Activated T-cell treated with anti-CD3 and anti-CD28 coated beads for 4 hours (primary cell): ENCODE data around the gene GSK3A.
A peak's percentile ranks its signal among the peaks of the same experiment; 100 is the strongest.

Experiments used
- DNase-seq: peaks from one replicate; pipeline ENCODE4 v3.0.0-alpha.2; 2020

Gene GSK3A

GRCh38 chr19:42247640-42248199 is 5.3 kb upstream of the GSK3A start:
- DNase-seq: no peak

- no peak for DNase-seq
These were observed 4.7 kb upstream of the GSK3A start for GRCh38 chr19:42246922-42247639.

GRCh38 chr19:42246143-42246921 is 3.9 kb upstream of the GSK3A start:
- DNase-seq: no peak

- DNase-seq: no peak
These were observed 2.8 kb upstream of the GSK3A start for GRCh38 chr19:42245231-42245630.

DNA sequence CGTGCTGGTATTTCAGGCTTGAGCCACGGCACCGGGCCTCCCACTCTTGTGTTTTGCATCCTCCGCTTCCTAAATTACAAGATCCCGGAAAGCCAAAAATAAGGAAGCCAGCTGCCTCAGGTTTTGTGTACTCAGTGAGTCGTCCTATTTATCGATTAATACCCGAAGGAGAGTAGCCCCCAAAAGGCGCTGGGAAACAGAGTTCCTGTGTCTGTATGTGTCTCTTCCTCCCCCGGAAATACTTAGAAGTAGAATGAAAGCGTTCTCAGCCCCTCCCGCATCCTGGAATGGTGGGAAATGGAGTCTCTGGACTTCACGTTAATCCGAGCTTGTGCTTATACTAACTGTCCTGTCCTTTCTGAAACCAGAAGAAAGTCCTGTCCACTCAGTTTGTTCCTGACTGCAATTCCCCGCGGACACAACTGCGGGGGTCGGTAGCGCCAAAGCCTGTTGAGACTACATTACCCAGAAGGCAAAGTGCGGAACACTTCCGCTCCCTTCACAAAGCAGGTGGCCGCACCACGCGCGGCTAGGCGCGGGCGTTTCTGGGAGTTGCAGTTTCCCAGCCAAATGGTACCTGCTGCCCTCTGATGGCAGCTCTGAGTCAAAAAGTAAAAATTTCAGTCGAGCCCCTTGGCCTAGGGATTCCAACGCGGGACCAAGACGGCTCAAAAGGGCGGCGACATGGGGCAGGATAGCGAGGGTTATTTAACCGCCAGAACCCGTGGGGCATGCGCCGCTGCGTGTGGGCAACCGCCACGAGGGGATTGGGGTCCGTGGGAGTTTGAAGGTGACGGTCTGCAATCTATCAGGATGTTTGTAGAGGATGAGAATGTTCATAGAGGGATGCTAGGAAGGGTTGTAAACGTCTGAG is 2.2 kb upstream of the GSK3A start:
- peak; percentile 87 for DNase-seq

DNA sequence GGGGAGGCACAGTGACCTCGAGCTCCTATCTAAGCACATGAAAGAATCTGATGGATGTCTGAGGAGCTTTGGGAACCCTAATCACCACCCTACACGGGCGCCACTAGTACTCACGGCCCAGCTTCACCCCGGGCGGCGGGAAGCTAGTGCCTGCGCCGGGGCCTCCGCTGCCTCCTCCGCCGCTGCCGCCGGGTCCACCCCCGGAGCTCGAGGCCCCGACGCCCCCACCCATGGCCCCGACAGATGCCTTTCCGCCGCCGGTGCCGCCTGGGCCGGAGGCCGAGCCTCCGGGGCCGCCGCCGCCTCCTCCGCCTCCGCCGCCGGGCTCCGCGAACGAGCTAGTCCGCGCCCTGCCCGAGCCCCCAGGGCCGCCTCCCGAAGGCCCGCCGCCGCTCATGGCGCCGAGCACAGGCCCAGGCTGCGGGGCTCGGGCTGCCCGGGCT is 312 bp downstream of the GSK3A start:
- no peak for DNase-seq

DNA sequence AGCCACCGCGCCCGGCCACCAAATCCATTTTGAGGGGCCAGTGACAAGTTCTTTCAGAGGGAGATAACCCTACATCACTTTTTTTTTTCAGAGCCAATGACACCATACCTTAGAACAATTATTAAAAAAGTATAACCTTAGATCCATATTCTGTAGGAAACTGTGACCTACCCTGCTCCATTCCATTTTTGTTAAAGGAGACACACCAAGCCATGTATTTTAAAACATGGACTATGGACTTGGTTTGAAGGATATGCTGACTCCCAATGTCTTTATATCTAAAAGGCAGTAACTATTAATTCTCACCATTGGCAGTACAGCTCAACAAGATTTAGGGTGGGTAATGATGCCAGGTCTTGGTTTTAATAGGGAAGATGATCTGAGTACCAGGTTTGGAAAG is 1.1 kb downstream of the GSK3A start:
- DNase-seq: no peak

GRCh38 chr19:42239544-42240220 is 2.7 kb downstream of the GSK3A start:
- DNase-seq: no peak

- no peak for DNase-seq
These were observed 7.2 kb downstream of the GSK3A start for GRCh38 chr19:42235181-42235580.

DNA sequence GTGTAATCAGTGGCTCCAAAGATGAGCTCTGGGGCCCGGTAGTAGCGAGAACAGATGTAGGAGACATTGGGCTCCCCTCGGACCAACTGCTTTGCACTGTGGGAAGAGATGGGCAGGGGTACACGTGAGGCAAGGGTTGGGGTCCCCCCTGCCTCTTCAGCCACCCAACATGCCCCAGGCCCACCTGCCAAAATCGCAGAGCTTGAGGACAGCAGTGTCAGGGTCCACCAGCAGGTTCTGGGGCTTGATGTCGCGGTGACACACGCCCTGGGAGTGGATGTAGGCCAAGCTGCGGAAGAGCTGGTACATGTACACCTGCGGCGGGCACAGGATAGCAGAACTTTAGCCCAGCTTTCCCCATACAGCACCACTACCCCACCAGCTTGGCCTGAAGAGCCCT is 8.0 kb downstream of the GSK3A start:
- DNase-seq: no peak

- DNase-seq: no peak
These were observed 8.6 kb downstream of the GSK3A start for GRCh38 chr19:42233678-42234292.

DNA sequence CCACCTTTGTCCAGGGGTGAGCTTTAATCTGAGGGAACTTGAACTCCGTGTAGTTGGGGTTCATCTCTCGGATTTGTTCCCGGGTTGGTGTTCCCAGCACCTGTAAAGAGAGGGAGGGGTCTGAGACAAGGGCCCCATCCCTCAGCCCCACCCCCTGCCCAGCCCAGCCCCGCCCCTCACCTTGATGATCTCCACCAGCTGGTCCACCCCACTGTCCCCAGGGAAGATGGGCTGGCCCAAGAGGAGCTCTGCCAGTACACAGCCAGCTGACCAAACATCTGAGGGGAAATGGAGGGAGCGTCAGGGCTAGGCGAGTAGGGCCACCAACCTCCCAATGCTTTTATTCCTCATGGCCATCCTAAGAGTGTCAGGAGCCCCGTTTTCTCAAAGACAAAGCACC is 9.3 kb downstream of the GSK3A start:
- DNase-seq: no peak

DNA sequence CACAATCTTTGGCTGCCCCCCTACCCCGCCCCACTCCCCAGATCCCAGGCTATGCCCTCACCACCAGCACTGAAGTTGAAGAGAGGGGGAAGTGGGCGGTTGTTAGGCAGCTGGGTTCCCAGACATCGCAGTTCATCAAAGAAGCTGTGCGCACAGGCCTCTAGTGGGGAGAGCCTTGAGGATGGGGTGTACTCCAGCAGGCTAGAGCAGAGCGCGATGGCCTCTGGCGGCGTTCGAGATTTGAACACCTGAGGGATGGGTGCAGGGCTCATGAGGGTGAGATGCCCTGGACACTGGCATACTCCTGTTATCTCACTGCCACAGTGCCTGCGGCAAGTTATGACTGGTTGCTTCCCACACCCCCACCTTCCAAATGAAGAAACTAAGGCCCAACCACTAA is 10.0 kb downstream of the GSK3A start:
- DNase-seq: no peak

DNA sequence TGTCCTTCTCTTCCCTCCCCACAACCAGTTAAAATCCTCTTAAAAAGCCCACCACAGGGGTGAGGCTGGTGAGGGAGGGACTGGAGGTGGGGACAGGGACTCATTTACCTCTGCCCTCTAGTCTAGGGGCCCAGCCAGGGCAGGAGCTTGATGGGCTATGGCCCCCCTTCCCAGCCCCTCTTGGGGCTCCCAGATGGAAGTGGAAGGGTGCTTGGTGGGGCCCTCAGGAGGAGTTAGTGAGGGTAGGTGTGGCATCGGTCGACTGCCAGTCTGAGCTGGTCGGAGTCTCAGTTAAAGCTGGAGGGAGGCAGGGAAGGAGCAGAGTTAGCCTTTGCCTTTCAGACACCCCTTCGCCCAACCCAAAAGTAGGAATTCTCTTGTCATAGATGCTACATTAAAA is 11.8 kb downstream of the GSK3A start:
- DNase-seq: no peak

- no peak for DNase-seq
These were observed 12.5 kb downstream of the GSK3A start for GRCh38 chr19:42229855-42230351.

DNA sequence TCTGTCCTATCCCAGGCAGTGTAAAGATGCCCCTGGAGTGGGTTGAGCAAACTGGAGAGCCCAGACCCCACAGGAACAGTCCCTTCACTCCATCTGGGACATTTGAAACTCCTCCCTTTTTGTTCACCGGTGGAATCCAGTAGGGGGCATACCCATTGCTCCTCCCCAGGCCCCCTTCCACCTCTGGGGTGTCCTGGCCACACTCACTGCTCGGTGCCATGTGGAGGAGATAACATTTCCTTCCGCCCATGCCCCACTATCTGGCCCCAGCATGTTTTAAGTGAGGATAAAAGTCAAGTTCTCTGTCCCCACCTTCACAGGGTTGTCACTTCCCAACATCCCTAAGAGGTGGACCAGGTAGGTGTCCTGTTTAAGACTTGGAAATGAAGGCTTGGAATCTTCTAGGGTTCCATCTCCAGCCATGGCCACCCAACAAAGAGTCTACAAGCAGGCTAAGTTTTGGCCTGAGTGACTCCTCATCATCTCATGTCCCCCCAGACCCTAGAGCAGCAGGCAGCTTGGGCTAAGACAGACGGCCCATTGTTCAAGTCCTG is 13.0 kb downstream of the GSK3A start:
- no peak for DNase-seq

- DNase-seq: no peak
These were observed 13.8 kb downstream of the GSK3A start for GRCh38 chr19:42228641-42229040.

DNA sequence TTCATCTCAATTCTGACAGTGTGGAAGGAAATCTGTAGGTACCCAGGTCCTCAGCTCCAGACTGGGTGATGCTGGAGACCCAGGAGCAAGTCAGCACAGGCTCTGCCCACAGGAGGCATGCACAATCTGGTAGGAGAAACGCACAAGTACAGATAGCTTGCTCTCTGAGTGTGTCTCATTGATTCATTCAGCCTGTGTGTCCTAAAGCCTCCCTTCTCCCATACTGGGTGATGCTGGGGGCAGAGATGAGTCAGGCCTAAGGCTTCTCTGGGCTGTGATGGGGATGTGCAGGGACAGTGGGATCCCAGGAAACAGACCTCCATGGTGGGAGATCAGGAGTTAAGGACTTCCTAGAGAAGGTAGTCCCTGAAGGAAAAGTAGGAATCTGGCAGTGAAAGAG is 15.5 kb downstream of the GSK3A start:
- no peak for DNase-seq

DNA sequence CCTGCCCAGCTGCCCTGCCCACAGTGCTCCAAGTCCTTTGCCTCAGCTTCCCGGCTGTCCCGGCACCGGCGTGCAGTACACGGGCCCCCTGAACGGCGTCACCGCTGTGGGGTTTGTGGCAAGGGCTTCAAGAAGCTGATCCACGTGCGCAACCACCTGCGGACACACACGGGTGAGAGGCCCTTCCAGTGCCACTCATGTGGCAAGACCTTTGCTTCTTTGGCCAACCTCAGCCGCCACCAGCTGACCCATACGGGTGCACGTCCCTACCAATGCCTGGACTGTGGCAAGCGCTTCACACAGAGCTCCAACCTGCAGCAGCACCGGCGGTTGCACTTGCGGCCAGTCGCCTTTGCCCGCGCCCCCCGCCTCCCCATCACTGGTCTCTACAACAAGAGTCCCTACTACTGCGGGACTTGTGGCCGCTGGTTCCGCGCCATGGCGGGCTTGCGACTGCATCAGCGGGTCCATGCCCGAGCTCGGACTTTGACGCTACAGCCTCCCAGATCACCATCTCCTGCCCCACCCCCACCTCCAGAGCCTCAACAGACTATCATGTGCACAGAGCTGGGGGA is 16.6 kb downstream of the GSK3A start:
- no peak for DNase-seq

GRCh38 chr19:42224940-42225717 is 17.3 kb downstream of the GSK3A start:
- no peak for DNase-seq

GRCh38 chr19:42220751-42221097 is 21.7 kb downstream of the GSK3A start:
- DNase-seq: no peak
